ENCODE results near the gene DIABLO.

Gene DIABLO

GRCh38 chr12:122172262-122172939 lies 53.5 kb downstream of the DIABLO start:
- DNase-seq (ENCODE audit: low read depth), result no peak
- TF ChIP-seq CTCF (IDR thresholded peaks at IDR 0.05; ENCODE audit: low read depth, low read length, missing control alignments), result no peak
- H3K4me3 ChIP-seq (ENCODE audit: low read depth, low read length), result no peak overlapping the region

GRCh38 chr12:122171399-122171798 lies 54.5 kb downstream of the DIABLO start:
- no peak for TF ChIP-seq CTCF (IDR thresholded peaks at IDR 0.05; ENCODE audit: low read depth, low read length, missing control alignments)
- no peak for DNase-seq (ENCODE audit: low read depth)
- no peak overlapping the region for H3K4me3 ChIP-seq (ENCODE audit: low read depth, low read length)

- DNase-seq (ENCODE audit: low read depth), result no peak
- no peak for TF ChIP-seq CTCF (IDR thresholded peaks at IDR 0.05; ENCODE audit: low read depth, low read length, missing control alignments)
- H3K4me3 ChIP-seq (ENCODE audit: low read depth, low read length), result no peak overlapping the region
Observed at GRCh38 chr12:122168492-122168891, 57.4 kb downstream of the DIABLO start.

- no peak for DNase-seq (ENCODE audit: low read depth)
- no peak overlapping the region for H3K4me3 ChIP-seq (ENCODE audit: low read depth, low read length)
- no peak for TF ChIP-seq CTCF (IDR thresholded peaks at IDR 0.05; ENCODE audit: low read depth, low read length, missing control alignments)
Observed at GRCh38 chr12:122167356-122167925, 58.4 kb downstream of the DIABLO start.

- no peak overlapping the region for H3K4me3 ChIP-seq (ENCODE audit: low read depth, low read length)
- DNase-seq (ENCODE audit: low read depth), result peak; percentile 12
- TF ChIP-seq CTCF (IDR thresholded peaks at IDR 0.05; ENCODE audit: low read depth, low read length, missing control alignments), result no peak
Observed at GRCh38 chr12:122166422-122167349, 59.2 kb downstream of the DIABLO start.

GRCh38 chr12:122162976-122163375 lies 62.9 kb downstream of the DIABLO start:
- no peak for DNase-seq (ENCODE audit: low read depth)
- no peak overlapping the region for H3K4me3 ChIP-seq (ENCODE audit: low read depth, low read length)
- TF ChIP-seq CTCF (IDR thresholded peaks at IDR 0.05; ENCODE audit: low read depth, low read length, missing control alignments), result no peak
